ENCODE data around the gene IRF2BP2.

DNA sequence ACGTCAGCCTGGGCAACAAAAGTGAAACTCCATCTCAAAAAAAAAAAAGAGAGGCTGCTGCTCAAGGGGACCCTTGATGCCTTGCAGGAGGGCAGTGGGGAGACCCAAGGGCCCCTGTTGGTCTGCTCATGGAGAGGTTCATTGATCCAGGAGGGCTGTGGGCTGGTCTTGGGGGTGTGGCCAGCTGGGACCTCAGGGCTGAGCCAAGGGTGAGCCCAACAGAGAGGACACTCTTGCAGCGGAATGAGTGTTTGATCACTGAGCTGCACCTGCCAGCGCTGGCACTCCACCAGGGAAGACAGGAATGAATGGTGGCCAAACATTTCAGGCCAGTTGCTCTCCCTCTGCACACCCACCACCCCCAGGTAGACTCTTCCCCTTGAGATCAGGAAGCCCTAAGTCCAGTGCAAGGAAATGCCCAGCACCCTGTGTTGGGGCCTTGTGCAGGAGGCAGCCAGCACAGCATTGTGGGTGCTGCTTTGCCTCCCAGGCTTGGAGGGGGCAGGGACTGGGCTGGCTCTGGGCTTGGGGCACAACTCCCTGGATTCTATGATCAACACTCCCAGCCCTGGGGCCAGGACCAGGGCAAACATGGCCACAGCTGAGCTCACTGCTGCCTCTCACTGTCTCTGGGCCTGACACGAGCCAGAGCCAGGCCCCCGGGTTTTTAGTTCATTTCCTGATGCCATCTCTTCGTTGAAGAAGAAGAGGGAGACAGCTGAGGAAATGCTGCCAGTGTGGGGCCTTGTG lies 50.7 kb downstream of the IRF2BP2 start:
- no peak for TF ChIP-seq CSDC2 (CRISPR knock-in tag; IDR thresholded peaks at IDR 0.05)
- TF ChIP-seq, protein P1, sequence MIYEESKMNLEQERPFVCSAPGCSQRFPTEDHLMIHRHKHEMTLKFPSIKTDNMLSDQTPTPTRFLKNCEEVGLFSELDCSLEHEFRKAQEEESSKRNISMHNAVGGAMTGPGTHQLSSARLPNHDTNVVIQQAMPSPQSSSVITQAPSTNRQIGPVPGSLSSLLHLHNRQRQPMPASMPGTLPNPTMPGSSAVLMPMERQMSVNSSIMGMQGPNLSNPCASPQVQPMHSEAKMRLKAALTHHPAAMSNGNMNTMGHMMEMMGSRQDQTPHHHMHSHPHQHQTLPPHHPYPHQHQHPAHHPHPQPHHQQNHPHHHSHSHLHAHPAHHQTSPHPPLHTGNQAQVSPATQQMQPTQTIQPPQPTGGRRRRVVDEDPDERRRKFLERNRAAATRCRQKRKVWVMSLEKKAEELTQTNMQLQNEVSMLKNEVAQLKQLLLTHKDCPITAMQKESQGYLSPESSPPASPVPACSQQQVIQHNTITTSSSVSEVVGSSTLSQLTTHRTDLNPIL (CRISPR knock-in tag; IDR thresholded peaks at IDR 0.05; ENCODE audit: low read depth) = no peak
- no peak for TF ChIP-seq RARB (CRISPR knock-in tag; IDR thresholded peaks at IDR 0.05)
- TF ChIP-seq TCF4 (CRISPR knock-in tag; IDR thresholded peaks at IDR 0.05; ENCODE audit: borderline replicate concordance) = no peak
- TF ChIP-seq, protein P2, sequence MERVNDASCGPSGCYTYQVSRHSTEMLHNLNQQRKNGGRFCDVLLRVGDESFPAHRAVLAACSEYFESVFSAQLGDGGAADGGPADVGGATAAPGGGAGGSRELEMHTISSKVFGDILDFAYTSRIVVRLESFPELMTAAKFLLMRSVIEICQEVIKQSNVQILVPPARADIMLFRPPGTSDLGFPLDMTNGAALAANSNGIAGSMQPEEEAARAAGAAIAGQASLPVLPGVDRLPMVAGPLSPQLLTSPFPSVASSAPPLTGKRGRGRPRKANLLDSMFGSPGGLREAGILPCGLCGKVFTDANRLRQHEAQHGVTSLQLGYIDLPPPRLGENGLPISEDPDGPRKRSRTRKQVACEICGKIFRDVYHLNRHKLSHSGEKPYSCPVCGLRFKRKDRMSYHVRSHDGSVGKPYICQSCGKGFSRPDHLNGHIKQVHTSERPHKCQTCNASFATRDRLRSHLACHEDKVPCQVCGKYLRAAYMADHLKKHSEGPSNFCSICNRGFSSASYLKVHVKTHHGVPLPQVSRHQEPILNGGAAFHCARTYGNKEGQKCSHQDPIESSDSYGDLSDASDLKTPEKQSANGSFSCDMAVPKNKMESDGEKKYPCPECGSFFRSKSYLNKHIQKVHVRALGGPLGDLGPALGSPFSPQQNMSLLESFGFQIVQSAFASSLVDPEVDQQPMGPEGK (CRISPR knock-in tag; IDR thresholded peaks at IDR 0.05; ENCODE audit: borderline replicate concordance) = no peak
- TF ChIP-seq, protein P3, sequence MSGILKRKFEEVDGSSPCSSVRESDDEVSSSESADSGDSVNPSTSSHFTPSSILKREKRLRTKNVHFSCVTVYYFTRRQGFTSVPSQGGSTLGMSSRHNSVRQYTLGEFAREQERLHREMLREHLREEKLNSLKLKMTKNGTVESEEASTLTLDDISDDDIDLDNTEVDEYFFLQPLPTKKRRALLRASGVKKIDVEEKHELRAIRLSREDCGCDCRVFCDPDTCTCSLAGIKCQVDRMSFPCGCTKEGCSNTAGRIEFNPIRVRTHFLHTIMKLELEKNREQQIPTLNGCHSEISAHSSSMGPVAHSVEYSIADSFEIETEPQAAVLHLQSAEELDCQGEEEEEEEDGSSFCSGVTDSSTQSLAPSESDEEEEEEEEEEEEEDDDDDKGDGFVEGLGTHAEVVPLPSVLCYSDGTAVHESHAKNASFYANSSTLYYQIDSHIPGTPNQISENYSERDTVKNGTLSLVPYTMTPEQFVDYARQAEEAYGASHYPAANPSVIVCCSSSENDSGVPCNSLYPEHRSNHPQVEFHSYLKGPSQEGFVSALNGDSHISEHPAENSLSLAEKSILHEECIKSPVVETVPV (CRISPR knock-in tag; IDR thresholded peaks at IDR 0.05) = no peak
- no peak for TF ChIP-seq ZFP30 (CRISPR knock-in tag; IDR thresholded peaks at IDR 0.05)
- no peak for TF ChIP-seq TOX (CRISPR knock-in tag; IDR thresholded peaks at IDR 0.05; ENCODE audit: borderline replicate concordance)
- TF ChIP-seq BACH2 (CRISPR knock-in tag; IDR thresholded peaks at IDR 0.05; ENCODE audit: borderline replicate concordance) = no peak
- TF ChIP-seq ISL1 (CRISPR knock-in tag; IDR thresholded peaks at IDR 0.05) = no peak
- TF ChIP-seq OSR1 (CRISPR knock-in tag; IDR thresholded peaks at IDR 0.05) = no peak

Measured in SK-N-SH treated with all-trans-retinoic acid at 6 μM for 48 hours (cell line).